Fibroblast of lung (primary cell): Measurements from ENCODE around the gene ELOVL2.

Experiments
- CTCF ChIP-seq, 2 donors: IDR thresholded peaks in 1 of 2; conservative IDR thresholded peaks in 1 of 2; 1 replicate in 1 of 2; 2 replicates in 1 of 2; pipeline ENCODE4 v1.5.1; 2011 to 2012; ENCODE audit warnings: low read length in 2 of 2, control low read depth in 1 of 2, inconsistent platforms in 1 of 2, low read depth in 1 of 2, mild to moderate bottlenecking in 1 of 2
- EZH2 ChIP-seq: IDR thresholded peaks from 2 replicates; pipeline ENCODE4 v1.5.1; 2012; ENCODE audit warnings: low read length, control low read depth, mild to moderate bottlenecking; ENCODE audit errors: missing control alignments

- TF ChIP-seq CTCF (conservative IDR thresholded peaks at IDR 0.05 in 1 of 2, IDR thresholded peaks at IDR 0.05 in 1 of 2; ENCODE audit: low read depth in 1 of 2, low read length in 2 of 2) (no peak), EZH2 (no peak)
These were observed 9.2 kb upstream of the ELOVL2 start for GRCh38 chr6:11053307-11053706.
